ENCODE measurements around the gene ACOT13. TPM values are rescaled to one million over a fixed set of nuclear protein-coding genes. Genes with fewer than 3 reads are reported as not detected.
"Not testable (repeated sequence)": the region's sequence is repeated elsewhere in the genome, so short reads cannot be mapped to it uniquely, and the experiment has no call there.

Gene ACOT13
- total and polyA plus RNA-seq, 9 donors, result 3.4 to 32.2 (median 9.8) TPM

DNA sequence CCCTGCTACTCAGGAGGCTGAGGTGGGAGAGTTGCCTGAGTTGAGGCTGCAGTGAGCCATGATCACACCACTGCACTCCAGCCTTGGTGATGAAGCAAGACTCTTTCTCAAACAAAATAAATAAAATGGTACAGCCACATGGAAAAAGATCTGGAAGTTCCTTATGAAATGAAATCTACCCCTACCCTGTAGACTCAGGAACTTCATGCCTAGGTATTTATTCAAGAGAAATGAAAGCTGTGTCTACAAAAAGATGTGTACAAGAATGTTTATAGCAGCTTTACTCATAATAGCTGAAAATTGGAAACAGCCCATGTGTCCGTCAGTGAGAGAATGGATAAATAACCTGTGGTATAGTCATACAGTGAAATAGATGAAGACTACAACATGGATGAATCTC is 67.3 kb downstream of the ACOT13 start:
- TF ChIP-seq POLR2A (IDR thresholded peaks at IDR 0.05) (no peak), EP300 (IDR thresholded peaks at IDR 0.05) (no peak)
- TF ChIP-seq, protein P1, sequence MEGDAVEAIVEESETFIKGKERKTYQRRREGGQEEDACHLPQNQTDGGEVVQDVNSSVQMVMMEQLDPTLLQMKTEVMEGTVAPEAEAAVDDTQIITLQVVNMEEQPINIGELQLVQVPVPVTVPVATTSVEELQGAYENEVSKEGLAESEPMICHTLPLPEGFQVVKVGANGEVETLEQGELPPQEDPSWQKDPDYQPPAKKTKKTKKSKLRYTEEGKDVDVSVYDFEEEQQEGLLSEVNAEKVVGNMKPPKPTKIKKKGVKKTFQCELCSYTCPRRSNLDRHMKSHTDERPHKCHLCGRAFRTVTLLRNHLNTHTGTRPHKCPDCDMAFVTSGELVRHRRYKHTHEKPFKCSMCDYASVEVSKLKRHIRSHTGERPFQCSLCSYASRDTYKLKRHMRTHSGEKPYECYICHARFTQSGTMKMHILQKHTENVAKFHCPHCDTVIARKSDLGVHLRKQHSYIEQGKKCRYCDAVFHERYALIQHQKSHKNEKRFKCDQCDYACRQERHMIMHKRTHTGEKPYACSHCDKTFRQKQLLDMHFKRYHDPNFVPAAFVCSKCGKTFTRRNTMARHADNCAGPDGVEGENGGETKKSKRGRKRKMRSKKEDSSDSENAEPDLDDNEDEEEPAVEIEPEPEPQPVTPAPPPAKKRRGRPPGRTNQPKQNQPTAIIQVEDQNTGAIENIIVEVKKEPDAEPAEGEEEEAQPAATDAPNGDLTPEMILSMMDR (IDR thresholded peaks at IDR 0.05), result no peak
- DNase-seq, result no peak
- no peaks in the 10 kb centered on the region for H3K36me3 ChIP-seq
- H3K9me3 ChIP-seq, result peaks cover 0 to 5% of the 10 kb centered on the region in 2 donors
- WGBS, 3 donors, result 85 to 97% (median 88%) methylated on average over 1 of the region's 1 CpG
- no peaks in the 10 kb centered on the region for H3K27me3 ChIP-seq
- intact Hi-C loops (cut with DNase I), result no loop called here
- H3K4me3 ChIP-seq, result no peak overlapping the region
- H3K4me1 ChIP-seq (ENCODE audit: insufficient read depth), result no peaks in the 10 kb centered on the region
- H3K27ac ChIP-seq, result no peak overlapping the region

DNA sequence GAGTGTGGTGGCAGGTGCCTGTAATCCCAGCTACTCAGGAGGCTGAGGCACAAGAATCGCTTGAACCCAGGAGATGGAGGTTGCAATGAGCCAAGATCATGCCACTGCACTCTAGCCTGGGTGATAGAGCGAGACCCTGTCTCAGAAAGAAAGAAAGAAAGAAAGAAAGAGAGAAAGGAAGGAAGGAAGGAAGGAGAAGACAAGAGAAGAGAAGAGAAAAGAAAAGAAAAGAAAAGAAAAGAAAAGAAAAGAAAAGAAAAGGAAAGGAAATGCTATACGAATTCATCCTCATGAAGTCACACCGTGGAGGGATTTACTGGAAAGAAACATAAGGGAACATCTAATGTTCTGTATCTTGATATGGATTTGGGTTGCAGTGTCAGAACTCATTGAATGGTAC is 67.8 kb downstream of the ACOT13 start:
- H3K36me3 ChIP-seq; H3K4me1 ChIP-seq (ENCODE audit: insufficient read depth); H3K9me3 ChIP-seq; DNase-seq; H3K4me3 ChIP-seq; intact Hi-C loops (cut with DNase I); H3K27me3 ChIP-seq; H3K27ac ChIP-seq: not testable (repeated sequence)
- WGBS, 3 donors, result 82 to 95% (median 91%) methylated on average over 4 of the region's 4 CpGs

DNA sequence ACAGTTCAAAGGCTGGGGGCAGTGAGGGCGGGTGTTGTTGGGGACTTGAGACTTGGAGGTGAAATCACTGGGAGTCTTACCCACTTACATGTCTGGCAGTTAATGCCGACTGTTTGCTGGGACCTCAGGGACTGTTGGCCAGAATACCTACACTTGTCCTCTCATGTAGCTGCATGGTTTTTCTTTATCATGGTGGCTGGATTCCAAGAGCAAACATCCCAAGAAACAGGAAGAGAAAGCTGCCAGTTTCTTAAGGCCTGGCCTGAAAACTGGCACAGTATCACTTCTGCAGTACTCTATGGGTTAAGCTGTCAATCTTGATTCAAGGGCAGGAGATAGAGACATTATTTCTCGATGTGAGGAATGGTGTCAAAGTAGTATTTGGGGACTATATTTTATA is 71.9 kb downstream of the ACOT13 start:
- intact Hi-C loops (cut with DNase I), result no loop called here
- Histone ChIP-seq H3K27me3 (no peaks in the 10 kb centered on the region), H3K27ac (no peak overlapping the region), H3K4me1 (ENCODE audit: insufficient read depth) (no peaks in the 10 kb centered on the region), H3K4me3 (no peak overlapping the region), H3K36me3 (no peaks in the 10 kb centered on the region), H3K9me3 (no peaks in the 10 kb centered on the region)
- no peak for DNase-seq
- 58 to 88% (median 63%) methylated on average over 3 of the region's 3 CpGs for WGBS, 3 donors
- TF ChIP-seq POLR2A (IDR thresholded peaks at IDR 0.05) (no peak), EP300 (IDR thresholded peaks at IDR 0.05) (no peak)
- TF ChIP-seq, protein P1 (IDR thresholded peaks at IDR 0.05), result no peak

DNA sequence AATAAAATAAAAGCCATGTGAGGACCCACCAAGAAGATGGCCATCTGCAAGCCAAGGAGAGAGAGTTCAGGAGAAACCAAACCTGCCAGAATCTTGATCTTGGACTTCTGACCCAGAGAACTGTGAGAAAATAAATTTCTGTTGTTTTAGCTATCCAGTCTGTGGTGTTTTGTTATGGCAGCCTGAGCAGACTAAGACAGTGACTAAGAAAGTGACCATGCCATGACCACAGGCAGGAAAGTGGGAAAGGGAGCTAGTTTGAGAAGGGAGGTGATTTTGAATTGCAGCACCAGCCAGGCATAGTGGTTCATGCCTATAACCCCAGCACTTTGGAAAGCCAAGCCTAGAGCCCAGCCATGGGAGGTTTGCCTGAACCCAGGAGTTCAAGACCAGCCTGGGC is 74.0 kb downstream of the ACOT13 start:
- TF ChIP-seq, protein P1 (IDR thresholded peaks at IDR 0.05), result no peak
- TF ChIP-seq EP300 (IDR thresholded peaks at IDR 0.05) (no peak), POLR2A (IDR thresholded peaks at IDR 0.05) (no peak)
- H3K9me3 ChIP-seq, result no peaks in the 10 kb centered on the region
- intact Hi-C loops (cut with DNase I), result no loop called here
- H3K27ac ChIP-seq, result no peak overlapping the region
- no peak for DNase-seq
- no peaks in the 10 kb centered on the region for H3K27me3 ChIP-seq
- H3K4me1 ChIP-seq (ENCODE audit: insufficient read depth), result no peaks in the 10 kb centered on the region
- H3K36me3 ChIP-seq, result no peaks in the 10 kb centered on the region
- no peak overlapping the region for H3K4me3 ChIP-seq

DNA sequence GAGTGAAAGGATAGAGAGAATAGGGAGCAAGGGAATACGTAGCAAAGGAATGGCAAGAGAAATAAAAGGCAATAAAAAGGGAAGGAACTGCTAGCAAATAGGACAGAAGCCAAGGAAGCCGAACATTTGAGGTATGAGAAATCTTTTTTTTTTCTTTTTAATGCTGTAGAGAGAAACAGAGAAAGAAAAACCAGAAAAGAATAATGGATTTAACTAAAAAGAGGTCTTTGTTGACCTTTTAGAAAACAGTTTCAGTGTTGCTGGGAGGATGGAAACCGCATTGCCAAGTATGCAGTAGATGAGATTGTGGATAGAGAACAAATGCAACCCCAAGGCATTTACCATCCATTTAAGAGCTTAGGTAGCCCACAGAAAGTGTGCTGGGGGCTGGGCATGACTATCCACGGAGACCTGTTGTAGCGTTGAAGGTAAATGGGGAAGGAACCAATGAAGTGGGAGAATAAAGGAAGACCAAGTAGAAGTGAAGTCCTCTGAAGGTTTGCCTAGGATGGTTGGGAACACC is 75.4 kb downstream of the ACOT13 start:
- Histone ChIP-seq H3K9me3 (no peaks in the 10 kb centered on the region), H3K4me3 (no peak overlapping the region), H3K27me3 (no peaks in the 10 kb centered on the region), H3K4me1 (ENCODE audit: insufficient read depth) (no peaks in the 10 kb centered on the region), H3K27ac (no peak overlapping the region), H3K36me3 (no peaks in the 10 kb centered on the region)
- TF ChIP-seq, protein P1 (IDR thresholded peaks at IDR 0.05), result no peak
- TF ChIP-seq EP300 (IDR thresholded peaks at IDR 0.05) (no peak), POLR2A (IDR thresholded peaks at IDR 0.05) (no peak)
- intact Hi-C loops (cut with DNase I), result no loop called here
- no peak for DNase-seq
- 82 to 84% (median 83%) methylated on average over 5 of the region's 5 CpGs for WGBS, 3 donors
